ENCODE data around the gene GAB1. TPM values are rescaled to one million over a fixed set of nuclear protein-coding genes. Genes with fewer than 3 reads are reported as not detected.

Gene GAB1
- total RNA-seq, 2 donors from 2014 or later, result 48.9 to 81.2 TPM

DNA sequence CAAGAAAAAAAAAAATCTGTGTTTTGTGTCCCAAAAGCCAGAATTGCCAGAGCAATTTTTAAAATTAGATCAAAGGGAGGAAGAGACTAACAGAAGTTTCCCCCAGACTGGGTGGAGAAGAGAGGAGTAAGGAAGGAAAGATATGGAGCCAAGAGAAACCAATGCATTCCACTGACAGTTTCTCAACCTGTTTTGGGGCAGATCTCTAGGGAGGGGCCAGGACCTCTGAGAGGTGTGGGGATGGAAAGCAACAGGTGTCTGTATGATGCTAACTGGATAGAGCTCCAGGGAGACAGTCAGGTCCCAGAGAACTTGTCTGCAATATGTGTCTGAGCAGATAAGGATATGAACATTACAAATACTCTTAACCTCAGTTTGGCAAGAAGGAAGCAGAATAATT, 22.7 kb upstream of the GAB1 start:
- H3K4me1 ChIP-seq, result no peaks in the 10 kb centered on the region
- DNase-seq, result no peak
- no peak overlapping the region for H3K4me3 ChIP-seq
- no peaks in the 10 kb centered on the region for H3K9me3 ChIP-seq
- H3K27me3 ChIP-seq, result no peaks in the 10 kb centered on the region
- TF ChIP-seq, protein P1, sequence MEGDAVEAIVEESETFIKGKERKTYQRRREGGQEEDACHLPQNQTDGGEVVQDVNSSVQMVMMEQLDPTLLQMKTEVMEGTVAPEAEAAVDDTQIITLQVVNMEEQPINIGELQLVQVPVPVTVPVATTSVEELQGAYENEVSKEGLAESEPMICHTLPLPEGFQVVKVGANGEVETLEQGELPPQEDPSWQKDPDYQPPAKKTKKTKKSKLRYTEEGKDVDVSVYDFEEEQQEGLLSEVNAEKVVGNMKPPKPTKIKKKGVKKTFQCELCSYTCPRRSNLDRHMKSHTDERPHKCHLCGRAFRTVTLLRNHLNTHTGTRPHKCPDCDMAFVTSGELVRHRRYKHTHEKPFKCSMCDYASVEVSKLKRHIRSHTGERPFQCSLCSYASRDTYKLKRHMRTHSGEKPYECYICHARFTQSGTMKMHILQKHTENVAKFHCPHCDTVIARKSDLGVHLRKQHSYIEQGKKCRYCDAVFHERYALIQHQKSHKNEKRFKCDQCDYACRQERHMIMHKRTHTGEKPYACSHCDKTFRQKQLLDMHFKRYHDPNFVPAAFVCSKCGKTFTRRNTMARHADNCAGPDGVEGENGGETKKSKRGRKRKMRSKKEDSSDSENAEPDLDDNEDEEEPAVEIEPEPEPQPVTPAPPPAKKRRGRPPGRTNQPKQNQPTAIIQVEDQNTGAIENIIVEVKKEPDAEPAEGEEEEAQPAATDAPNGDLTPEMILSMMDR (IDR thresholded peaks at IDR 0.05), result no peak
- intact Hi-C loops (cut with DNase I), result no loop called here
- H3K27ac ChIP-seq, result no peak overlapping the region
- H3K9ac ChIP-seq (ENCODE audit: low read depth in 2 of 2, low read length in 2 of 2), result no peak overlapping the region
- H3K36me3 ChIP-seq, result no peaks in the 10 kb centered on the region

DNA sequence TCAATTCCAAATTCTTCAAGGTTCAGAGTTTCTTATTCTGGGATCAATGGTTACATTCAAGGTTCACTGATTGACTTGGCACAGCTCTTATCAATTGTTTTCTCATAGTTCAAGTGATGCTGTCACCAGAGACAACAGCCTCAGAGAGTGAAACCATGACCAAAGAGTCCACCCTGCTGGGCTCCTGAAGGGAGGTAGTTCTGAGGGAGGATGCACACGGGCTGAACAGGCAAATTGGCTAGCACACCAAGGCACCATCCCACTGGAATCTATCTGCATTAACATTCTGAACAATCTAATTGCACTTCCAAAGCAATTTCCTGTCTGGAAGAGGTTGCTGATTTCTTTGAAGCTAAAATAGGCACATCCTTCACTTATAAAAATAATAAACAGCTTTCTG, 16.6 kb upstream of the GAB1 start:
- Histone ChIP-seq H3K9me3 (no peaks in the 10 kb centered on the region), H3K36me3 (no peaks in the 10 kb centered on the region), H3K27ac (no peak overlapping the region), H3K9ac (ENCODE audit: low read depth in 2 of 2, low read length in 2 of 2) (no peak overlapping the region), H3K4me1 (no peaks in the 10 kb centered on the region), H3K4me3 (no peak overlapping the region), H3K27me3 (no peaks in the 10 kb centered on the region)
- TF ChIP-seq, protein P1 (IDR thresholded peaks at IDR 0.05), result no peak
- DNase-seq, result no peak
- intact Hi-C loops (cut with DNase I), result no loop called here

DNA sequence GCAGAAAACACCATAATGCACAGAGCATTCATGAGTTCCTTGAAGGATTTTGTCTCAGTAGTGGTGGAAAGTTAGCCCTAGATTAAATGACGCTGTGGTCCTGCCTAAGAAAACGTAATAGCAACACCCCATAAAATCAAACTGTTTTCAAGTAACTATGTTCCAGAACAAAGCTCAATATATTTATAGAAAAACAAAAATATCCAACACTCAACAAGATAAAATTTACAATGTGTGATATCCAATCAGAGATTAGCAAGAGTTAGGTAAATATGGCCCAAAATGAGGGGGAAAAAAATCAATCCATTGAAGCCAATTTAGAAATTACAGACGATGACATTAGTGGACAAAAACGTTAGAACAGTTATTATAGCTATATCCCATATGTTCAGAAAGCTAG, 9.9 kb upstream of the GAB1 start:
- H3K4me3 ChIP-seq, result no peak overlapping the region
- no peak overlapping the region for H3K27ac ChIP-seq
- H3K9ac ChIP-seq (ENCODE audit: low read depth in 2 of 2, low read length in 2 of 2), result no peak overlapping the region
- no peak for DNase-seq
- TF ChIP-seq, protein P1 (IDR thresholded peaks at IDR 0.05), result no peak
- intact Hi-C loops (cut with DNase I), result no loop called here
- no peaks in the 10 kb centered on the region for H3K4me1 ChIP-seq
- no peaks in the 10 kb centered on the region for H3K36me3 ChIP-seq
- no peaks in the 10 kb centered on the region for H3K9me3 ChIP-seq
- no peaks in the 10 kb centered on the region for H3K27me3 ChIP-seq

DNA sequence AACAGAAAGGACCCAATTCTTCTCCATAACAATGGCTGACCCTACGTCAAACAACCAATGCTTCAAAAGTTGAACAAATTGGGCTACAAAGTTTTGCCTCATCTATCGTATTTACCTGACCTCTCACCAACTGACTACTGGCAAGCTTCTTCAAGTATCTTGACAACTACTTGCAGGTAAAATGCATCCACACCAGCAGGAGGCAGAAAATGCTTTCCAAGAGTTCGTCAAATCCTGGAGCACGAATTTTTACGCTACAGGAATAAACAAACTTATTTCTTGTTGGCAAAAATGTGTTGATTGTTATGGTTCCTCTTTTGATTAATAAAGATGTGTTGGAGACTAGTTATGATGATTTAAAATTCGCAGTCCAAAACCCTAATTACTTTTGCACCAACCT, 6.7 kb upstream of the GAB1 start:
- no peak for DNase-seq
- Histone ChIP-seq H3K4me1 (no peaks in the 10 kb centered on the region), H3K27ac (no peak overlapping the region), H3K36me3 (no peaks in the 10 kb centered on the region), H3K27me3 (no peaks in the 10 kb centered on the region), H3K9me3 (no peaks in the 10 kb centered on the region), H3K4me3 (no peak overlapping the region), H3K9ac (ENCODE audit: low read depth in 2 of 2, low read length in 2 of 2) (no peak overlapping the region)
- TF ChIP-seq, protein P1 (IDR thresholded peaks at IDR 0.05), result no peak
- intact Hi-C loops (cut with DNase I), result loop anchor here (10.0 kb wide), 1 partner anchor 125 kb away; no protein-coding TSS in a partner anchor

DNA sequence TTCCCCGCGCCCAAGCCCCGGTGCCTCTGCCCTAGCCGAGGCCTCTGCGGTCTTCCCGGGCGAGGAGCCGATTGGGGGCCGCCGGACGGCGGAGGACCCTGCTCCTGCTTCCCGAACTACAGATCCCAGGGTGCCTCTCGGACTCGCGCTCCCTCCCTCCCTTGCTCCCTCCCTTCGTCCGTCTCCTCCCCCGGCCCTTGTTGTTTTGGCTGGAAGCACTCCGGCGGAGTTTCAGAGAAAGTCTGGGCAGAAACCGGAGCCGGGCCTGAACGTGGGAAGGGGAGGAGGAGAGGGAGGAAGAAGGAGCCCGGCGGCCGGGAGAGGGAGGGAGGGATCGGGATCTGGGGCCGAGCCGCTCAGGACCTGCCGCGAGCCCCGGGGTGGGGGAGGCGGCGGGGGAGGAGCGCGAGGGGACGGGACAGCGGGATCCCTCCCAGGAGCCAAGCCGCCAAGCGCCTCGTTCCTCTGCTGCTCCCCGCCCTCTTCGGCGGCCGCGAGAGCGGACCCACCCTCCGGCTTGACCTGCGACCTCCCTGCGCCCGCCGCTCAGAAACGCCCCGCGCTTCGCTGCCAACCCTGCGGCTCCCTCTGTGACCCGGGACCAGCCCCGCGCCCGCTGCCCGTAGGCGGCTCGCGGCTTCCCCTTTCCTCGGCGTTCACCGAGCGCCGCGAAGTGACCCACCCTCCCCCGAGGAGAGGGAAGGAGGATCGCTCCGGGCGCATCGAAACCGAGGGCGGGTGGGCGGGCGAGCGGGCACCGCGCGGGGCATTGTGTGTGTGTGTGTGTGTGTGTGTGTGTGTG, 496 bp upstream of the GAB1 start:
- Histone ChIP-seq H3K4me1 (peaks cover 7% of the 10 kb centered on the region), H3K9ac (ENCODE audit: low read depth in 2 of 2, low read length in 2 of 2) (peak overlapping the region; percentile 85 to 99), H3K27me3 (no peaks in the 10 kb centered on the region), H3K4me3 (peak overlapping the region; percentile 71), H3K9me3 (no peaks in the 10 kb centered on the region), H3K27ac (peak overlapping the region; percentile 95), H3K36me3 (no peaks in the 10 kb centered on the region)
- peak; percentile 92 for DNase-seq
- TF ChIP-seq, protein P1 (IDR thresholded peaks at IDR 0.05), result no peak
- intact Hi-C loops (cut with DNase I), result loop anchor here (10.0 kb wide), 1 partner anchor 131 kb away; no protein-coding TSS in a partner anchor

Measured in colonic mucosa (tissue), 4 donors.